ENCODE data around the gene GSK3B.

GSK3B gene

DNA sequence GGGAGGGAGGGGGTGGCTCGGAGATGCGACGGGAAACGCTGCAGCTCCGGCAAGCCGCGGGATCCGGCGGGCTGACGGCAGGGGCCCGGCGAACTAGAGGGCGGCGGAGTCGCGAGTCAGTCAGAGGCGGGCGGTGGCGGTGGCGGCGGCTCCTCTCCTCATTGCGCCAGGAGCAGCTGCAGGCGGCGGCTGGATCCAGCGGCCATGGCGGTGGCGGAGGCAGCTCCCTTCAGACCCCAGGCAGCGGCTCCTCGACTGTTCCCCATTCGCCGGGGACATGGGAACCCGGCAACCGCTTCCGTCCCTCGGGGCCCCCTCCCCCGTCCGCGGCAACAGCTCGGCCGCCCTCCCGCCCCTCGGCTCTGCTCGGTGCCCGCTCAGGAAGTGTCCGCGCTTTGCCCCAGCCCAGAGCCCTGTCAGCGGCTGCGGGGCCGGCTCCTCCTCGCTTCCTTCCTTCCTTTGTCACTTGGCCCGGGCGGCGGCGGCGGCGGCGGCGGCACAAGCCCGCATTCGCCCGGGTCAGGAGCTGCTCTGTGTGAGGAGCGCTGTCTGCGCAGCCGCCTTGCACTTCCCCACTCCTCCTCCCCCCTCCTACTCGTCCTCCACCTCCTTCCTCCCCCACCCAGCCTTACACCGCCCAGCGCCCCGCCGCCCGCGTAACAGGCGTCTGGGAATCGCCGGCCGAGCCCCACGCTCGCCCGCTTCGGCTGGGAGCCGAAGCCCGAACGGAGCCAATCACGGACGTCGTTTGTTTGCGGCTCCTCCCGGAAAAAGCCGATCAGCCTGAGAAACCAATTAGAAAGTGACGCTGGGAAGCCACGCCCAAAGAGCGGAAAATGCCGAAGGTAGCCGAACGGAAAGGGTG lies at the start of gene GSK3B:
Gene GSK3B, minus strand, starts transcription at position 537 of the 865 bp plus-strand sequence. CDS start 1,013 bp downstream, outside the sequence.
- peak; percentile 48 to 96 (median 62) for DNase-seq (ENCODE audit: low read depth in 3 of 3)

DNA sequence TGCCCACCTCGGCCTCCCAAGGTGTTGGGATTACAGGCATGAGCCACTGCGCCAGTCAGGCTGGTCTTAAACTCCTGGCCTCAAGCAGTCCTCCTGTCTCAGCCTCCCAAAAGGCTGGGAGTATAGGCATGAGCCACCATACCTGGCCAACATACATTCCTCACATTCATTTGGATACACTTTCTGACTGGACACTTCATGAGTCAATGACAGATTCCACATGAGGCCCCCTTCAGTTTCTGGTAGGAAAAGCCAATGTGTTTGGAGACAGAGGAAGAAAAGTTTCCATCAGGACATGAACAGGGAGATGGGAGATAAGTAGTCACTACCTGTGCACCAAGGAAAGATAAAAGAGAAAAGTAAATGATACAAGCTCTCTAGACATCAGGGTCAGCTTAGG lies 49.4 kb upstream of the GSK3B start:
- DNase-seq (ENCODE audit: low read depth in 3 of 3) = no peak

DNA sequence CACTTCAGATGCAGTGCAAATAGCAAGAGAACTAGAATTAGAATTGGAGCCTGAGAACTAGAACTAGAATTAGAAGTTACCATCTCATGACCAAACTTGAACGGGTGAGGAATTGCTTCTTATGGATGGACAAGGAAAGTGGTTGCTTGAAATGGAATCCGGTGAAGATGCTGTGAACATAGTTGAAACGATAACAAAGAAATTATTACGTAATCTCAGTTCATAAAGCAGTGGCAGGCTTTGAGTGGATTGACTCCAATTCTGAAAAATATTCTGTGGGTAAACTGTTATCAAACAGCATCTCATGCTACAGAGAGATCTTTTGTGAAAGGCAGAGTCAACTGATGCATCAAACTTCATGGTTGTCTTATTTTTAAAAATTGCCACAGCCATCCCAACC lies 48.0 kb upstream of the GSK3B start:
- no peak for DNase-seq (ENCODE audit: low read depth in 3 of 3)

DNA sequence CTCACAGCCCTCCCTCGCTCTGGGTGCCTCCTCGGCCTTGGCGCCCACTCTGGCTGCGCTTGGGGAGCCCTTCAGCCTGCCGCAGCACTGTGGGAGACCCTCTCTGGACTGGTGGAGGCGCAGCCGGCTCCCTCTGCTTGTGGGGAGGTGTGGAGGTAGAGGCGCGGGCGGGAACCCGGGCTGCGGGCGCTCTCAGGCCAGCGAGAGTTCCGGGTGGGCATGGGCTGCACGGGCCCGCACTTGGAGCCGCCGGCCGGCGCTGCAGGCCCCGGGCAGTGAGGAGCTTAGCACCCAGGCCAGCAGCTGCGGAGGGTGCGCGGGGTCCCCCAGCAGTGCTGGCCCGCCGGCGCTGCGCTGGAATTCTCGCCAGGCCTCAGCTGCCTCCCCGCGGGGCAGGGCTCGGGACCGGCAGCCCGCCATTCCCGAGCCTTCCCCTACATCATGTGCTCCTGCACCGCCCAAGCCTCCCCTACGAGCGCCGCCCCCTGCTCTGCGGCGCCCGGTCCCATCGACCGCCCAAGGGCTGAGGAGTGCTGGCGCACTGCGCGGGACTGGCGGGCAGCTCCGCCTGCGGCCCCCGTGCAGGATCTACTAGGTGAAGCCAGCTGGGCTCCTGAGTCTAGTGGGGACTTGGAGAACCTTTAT lies 46.0 kb upstream of the GSK3B start:
- DNase-seq (ENCODE audit: low read depth in 3 of 3) = no peak

DNA sequence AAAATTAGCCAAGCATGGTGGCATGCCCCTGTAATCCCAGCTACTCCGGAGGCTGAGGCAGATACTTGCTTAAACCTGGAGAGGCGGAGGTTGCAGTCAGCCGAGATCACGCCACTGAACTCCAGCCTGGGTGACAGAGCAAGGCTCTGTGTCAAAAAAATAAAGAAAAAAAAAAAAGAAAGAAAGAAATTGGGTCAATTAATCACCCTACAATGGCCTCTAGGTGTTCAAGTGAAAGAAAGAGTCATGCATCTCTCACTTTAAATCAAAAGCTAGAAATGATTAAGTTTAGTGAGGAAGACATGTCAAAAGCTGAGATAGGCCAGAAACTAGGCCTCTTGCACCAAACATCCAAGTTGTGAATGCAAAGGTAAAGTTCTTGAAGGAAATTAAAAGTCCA lies 44.9 kb upstream of the GSK3B start:
- no peak for DNase-seq (ENCODE audit: low read depth in 3 of 3)

DNA sequence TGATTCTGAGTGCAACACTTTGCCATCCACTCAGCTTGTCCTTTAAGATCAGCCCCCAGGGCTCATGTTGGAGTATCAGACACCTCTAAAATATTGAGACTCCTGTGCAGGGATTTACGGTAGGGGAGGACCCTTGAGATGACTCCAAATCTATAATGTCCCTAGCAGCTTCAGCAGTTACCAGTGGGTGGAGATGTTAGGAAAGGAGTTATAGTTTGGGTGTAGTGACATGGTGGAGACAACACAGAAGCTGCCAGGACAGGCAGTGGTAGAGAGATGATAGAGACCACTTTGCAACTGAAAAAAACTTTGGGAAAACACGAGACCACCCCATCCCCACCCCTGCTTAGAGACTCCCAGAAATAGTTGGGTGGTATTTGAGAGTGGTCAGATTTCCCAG lies 43.3 kb upstream of the GSK3B start:
- no peak for DNase-seq (ENCODE audit: low read depth in 3 of 3)

DNA sequence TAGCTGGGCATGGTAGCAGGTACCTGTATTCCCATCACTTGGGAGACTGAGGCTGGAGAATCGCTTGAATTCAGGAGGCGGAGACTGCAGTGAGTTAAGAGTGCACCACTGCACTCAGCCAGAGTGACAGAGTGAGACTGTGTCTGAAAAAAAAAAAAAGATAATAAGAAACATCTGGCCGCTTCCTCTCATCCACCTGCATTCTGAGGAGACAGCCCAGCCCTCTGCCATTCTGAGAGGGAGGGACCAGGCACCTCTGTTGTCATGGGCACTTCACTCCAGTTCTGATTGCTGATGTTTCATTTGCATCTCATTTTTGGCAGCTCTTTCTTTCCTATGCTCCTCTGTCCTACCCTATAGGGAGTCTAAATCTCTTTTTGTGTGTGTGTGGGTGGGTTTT lies 36.4 kb upstream of the GSK3B start:
- no peak for DNase-seq (ENCODE audit: low read depth in 3 of 3)

DNA sequence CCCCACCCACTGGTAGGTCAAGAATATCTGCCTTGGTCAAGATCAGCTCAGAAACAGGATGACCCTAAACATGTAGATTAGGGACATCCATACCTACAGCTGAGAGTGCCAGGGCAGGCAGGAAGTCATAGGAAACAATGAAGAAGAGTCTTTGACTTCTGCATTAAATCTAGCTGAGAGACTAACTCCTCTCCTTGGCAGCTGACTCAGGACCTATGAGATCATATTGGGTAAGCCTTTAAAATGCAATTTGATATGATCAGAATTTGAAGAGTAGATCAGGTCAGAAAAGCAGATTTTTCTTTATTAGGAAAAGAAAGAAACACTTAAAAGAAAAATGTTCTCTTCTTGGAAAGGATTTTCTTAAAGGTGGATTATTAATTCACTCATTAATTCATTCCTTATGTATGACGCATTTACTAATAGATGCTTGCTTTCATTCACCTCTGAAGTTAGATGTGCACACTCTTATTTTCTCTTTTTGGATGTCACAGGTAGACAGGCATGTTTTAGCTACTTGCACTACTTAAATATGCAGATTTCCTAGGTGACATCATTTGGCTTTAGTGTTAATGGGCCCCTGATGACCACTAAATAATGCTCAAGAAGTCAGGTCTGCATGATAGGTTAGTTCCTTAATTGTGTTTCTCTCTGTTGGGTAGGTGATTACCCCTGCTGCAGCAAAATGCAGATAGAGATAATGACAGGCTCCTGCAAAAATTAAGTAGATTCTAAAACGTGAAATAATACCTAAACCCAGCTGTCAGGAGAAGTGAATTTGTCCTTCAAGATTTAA lies 35.7 kb upstream of the GSK3B start:
- no peak for DNase-seq (ENCODE audit: low read depth in 3 of 3)

DNA sequence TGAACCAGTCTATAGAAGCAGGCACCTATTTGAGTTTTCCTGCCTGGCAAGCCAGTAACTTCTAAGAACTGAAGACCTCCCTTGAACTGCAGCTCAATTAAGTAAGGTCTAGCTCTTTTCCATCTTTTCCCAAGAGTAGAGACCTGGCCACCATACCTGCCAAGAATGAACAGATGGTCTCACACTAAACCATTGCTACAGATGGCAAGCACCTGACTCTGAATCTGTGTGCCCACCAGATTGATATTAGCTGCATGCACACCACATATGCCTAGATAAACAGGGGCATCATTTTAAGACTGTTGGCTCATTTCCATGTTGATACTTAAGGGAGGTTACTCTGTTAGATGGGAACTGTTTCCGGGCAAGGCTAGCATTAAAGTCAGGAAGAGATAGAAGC lies 34.8 kb upstream of the GSK3B start:
- no peak for DNase-seq (ENCODE audit: low read depth in 3 of 3)

DNA sequence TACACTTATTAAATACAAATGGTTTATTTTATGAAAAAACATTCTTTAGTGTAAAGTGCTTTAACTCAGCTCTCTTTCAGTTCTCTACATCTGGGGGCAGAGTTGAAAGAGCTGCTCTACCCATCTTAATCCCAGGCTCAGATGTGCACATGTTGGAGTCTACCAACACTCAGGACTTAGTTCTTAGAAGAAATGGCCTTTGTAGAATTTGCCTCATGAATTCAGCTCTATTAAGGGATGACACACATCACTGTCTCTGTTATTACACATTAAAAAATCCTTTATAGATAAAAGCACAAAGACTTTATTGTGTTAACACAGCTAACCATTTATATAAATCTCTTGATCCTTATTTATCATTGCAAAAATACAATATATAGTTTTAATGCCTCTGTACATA lies 31.7 kb upstream of the GSK3B start:
- no peak for DNase-seq (ENCODE audit: low read depth in 3 of 3)

DNA sequence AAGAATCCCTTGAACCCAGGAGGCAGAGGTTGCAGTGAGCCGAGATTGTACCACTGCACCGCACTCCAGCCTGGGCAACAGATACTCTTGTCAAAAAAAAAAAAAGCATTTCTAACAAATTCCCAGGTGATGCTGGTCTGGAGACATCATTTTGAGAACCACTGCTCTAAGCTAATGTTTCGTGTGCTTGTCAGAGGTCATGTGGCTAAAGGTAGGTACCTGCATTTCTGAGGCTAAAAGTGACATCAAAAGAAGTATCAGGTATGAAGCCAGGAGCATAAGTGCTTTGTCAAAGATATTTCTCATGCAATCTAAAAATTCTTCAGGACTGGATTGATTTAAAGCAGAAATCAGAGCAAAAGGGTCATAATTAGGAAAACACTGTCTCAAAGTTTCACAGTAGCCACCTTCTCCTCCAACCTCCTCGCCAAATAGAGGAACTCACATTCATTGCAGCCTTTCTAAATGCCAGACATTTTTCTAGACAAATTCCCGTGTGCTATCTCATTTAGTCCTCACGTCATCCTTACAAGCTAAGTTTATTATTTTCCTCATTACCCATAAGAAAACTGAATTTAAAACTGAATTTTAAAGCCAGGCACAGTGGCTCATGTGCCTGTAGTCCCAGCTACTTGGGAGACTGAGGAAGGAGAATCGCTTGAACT lies 25.7 kb upstream of the GSK3B start:
- DNase-seq (ENCODE audit: low read depth in 3 of 3) = no peak

DNA sequence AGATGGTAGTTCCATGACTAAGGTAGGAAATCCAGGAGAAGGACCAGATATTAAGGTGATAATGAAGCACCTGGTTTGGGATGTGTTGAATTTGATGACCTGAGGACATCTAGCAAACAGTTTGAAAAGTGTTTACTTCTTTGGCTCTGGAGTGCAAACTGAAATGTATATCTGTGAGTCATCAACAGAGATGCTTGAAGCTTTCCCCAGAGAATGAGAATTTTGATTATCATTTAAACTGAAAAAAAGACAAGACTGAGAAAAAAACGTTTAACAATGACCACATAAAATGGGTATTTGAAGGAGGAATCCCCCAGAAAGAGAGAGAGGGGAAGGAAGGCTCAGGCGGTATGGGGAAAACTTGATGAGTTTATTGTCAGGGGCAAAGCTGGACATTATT lies 20.7 kb upstream of the GSK3B start:
- DNase-seq (ENCODE audit: low read depth in 3 of 3) = no peak

DNA sequence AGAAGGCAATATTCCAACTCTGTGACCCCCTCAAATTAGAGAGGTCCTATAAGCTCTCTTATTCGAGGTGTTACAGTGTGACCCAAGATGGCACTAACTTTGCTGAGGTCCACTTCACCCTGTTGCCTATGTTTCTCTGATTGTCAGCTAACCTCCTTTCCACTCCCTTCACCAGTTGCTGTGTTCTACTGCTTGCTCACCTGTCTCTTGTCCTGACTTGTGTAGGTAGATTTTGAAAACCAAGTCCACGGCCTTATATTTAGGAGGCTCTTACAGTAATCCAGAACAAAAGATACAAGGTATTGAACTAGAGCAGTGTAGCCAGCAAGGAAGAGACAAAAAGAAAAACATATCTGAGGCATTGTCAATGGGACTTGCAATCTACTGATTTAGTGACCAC lies 20.1 kb upstream of the GSK3B start:
- no peak for DNase-seq (ENCODE audit: low read depth in 3 of 3)

DNA sequence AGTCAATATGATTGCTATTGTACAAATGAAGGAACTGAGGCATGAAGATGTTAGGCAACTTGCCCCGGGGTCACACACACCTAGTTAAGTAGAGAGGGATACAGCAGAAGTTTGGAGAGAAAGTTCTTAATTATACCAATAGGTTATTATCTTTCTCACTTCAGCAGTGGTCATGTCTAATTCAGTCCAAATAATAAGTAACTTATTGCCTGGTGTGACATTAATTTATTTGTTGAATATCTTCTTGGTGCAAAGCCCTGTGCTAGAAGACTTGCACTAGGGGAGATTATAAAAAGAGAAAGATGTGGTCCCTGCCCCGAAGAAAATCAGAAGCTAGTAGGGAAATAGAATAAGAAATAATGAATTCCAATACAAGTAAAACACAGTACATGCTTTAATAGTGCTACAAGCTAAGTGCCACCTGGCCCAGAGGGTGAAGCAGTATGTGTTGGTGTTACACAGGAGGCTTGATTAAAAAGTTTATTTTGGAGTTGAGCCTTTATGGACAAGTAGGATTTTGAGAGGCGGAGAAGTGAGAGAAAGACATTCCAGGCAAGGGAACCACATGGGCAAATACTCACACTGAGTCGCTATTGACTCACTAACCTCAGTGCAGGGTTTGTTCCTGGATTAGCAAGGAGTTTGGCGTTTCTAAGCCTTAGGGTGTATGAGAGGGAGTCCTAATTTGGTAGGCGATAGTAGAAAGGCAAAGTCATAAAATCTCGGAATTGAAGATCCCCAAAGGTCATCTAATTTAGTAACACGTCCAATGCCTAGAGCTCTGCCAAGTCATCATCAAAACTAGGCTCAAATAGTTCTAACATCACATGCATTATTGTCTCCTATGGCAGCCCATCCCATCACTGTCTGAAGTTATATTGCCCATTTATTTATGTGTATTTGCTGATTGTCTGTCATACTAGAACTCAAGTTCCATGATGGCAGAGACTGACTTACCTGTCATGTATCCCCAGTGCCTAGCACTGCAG lies 19.2 kb upstream of the GSK3B start:
- DNase-seq (ENCODE audit: low read depth in 3 of 3) = no peak

DNA sequence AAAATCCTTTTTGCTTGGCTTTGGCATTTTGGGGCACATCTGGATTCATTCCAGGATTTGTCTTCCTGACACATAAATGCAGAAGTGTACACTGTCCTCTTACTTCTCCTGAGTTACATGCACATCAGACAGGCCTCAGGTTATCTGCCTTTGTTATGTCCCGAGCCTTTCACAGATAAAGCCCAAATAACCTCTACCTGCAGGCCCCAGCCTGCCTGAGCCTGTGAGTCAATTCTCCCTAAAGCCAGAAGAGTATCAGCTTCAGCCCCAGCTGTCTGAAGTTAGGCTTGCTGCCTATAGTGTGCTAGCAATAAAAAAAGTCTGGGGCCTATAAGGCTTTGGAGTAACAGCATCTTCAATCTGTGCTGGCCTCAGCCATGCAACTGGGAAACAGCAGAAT lies 17.7 kb upstream of the GSK3B start:
- no peak for DNase-seq (ENCODE audit: low read depth in 3 of 3)

DNA sequence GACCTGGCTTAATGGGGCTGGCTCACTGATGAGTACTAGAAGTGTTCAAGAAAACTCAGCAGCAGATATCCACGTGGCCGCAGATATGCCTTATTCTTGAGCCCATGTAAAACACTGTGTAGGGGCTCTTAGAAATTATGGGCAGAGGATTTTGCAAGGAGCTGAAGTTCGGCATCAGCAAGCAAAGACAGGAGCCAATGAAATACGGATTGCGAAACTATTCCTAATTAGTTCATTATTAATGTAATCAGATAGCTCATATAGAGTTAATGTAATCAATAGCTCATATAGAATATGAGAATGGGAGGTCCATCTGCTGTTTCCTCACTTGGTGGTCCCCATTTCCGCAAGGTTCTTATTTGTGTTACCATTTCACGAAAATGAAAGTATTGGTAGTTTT lies 9.0 kb upstream of the GSK3B start:
- DNase-seq (ENCODE audit: low read depth in 3 of 3) = no peak

DNA sequence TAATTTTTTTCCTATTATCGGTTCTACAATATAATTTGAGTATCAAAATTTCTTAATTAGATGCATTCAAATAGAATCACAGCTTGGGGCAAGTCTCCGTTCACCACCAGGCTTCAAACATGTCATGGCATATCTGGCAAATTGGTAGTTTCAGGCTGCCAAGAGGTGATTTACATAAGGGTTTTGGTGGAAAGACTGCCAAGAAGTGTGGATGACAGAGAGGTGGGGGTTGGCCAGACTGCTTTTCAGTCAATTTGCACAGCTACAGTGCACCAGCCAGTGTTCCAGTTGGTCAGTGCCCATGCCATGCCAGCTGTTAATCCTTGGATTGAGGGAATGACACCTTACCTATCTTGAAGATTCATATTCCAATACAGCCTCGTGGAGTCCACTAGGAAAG lies 8.4 kb upstream of the GSK3B start:
- DNase-seq (ENCODE audit: low read depth in 3 of 3) = no peak

DNA sequence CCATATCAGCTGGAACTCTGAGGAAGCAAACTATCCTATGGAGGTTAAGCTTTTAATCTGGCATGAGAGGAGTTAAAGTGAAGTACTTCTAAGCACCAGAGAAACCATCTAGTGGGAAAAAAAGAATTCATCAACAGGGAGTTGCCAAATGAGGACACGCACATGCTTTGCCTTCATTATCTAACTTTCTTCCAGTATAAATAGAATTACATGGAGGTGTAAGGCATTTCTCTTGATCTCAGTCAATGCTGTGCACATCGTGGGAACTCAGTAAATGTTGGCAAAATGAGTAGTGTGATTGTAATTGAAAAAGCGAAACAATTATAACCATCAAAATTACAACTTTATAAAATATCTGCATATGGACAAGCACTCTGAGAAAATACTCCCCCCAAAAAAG lies 8.0 kb upstream of the GSK3B start:
- DNase-seq (ENCODE audit: low read depth in 3 of 3) = no peak

DNA sequence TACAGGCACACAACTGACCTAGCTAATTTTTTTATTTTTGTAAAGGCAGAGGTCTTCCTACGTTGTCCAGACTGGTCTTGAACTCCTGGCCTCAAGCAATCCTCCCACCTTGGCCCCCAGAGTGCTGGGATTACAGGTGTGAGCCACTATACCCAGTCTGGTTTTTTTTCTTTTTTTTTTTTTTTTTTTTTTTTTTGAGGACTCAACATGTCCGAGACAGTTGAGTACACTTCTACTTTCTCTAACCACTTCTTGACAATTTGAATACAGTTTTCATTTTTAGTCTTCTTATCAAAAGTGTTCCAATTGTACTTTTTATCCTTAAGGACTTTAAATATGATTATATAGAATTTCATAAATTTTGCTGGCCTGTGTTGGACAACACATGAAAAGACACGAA lies 7.4 kb upstream of the GSK3B start:
- DNase-seq (ENCODE audit: low read depth in 3 of 3) = no peak

DNA sequence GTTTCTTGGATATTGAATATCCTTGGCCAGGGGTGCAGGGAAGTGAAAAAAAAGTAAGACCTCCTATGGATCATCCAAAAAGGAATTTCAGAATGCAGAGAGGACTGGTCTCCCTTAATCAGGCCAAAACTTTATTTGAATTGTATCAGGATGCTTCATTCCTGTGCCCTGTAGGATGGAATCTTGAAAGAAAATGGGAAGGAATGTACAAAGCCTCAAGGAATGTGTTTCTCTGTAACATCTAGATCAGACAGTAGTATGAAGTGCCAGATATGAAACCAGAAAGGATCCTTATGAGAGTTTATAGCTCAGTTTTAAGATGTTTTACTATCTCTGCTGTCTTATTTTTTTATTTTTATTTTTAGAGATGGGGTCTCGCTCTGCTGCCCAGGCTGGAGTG lies 6.5 kb upstream of the GSK3B start:
- no peak for DNase-seq (ENCODE audit: low read depth in 3 of 3)

DNA sequence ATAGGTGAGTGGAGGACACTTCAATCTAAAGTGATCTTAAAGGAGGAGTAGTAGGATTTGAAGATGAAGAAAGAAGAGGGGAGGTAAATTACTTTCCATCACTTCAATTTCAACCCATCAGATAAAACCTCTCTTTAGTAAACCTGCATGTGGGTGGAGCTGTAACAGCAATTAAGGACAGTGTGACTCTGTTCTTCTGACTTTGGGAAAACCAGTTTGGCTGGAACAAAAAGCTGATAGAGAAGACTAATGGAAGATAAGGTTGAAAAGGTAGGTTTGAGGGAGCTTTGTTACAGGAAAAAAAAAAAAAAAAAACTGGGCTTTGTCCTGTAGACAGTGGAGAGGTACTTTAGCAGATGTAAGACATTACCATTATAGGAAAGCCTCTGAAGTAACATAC lies 4.5 kb upstream of the GSK3B start:
- DNase-seq (ENCODE audit: low read depth in 3 of 3) = no peak

All from stimulated activated CD4-positive, alpha-beta T cell treated with anti-CD3 and anti-CD28 coated beads, TNF-alpha, amount 100 ng/mL, for 48 hours (primary cell).